ENCODE measurements around the gene RAB9A. TPM values are rescaled to one million over a fixed set of nuclear protein-coding genes. Genes with fewer than 3 reads are reported as not detected.
A peak's percentile ranks its signal among the peaks of the same experiment; 100 is the strongest.

The RAB9A gene
- total and polyA plus RNA-seq, 4 donors, result 21.2 to 38.4 (median 22.8) TPM

- H3K9me3 ChIP-seq (ENCODE audit: control insufficient read depth in 4 of 4, insufficient read depth in 3 of 4, low read length in 3 of 4), result no peaks in the 10 kb centered on the region
- 66 to 78% methylated on average over 6 of the region's 6 CpGs for WGBS, 2 donors
- no peak overlapping the region for H3K27ac ChIP-seq (ENCODE audit: low read depth in 1 of 2, low read length in 1 of 2)
- H3K4me3 ChIP-seq, result no peak overlapping the region
- DNase-seq (no peak), ATAC-seq (ENCODE audit: insufficient read depth, low FRiP score) (no peak)
- H3K9ac ChIP-seq (ENCODE audit: insufficient read depth in 1 of 2, low read length in 2 of 2), result no peak overlapping the region
- peaks cover 0 to 5% (median 0%) of the 10 kb centered on the region in 5 donors for H3K4me1 ChIP-seq (ENCODE audit: control insufficient read depth in 5 of 5, insufficient read depth in 5 of 5, low read length in 5 of 5)
- H3K27me3 ChIP-seq (ENCODE audit: control insufficient read depth in 3 of 3, insufficient read depth in 3 of 3, low read length in 2 of 3), result peaks cover 0 to 41% (median 40%) of the 10 kb centered on the region in 3 donors
- no peak for TF ChIP-seq CTCF (IDR thresholded peaks at IDR 0.05; ENCODE audit: control extremely low read depth, extremely low read depth)
- H3K36me3 ChIP-seq (ENCODE audit: control insufficient read depth in 4 of 4, insufficient read depth in 4 of 4, low read length in 4 of 4), result peaks cover 0 to 5% (median 1%) of the 10 kb centered on the region in 4 donors
Observed at GRCh38 chrX:13662355-13662791, 26.6 kb upstream of the RAB9A start.

- ATAC-seq (ENCODE audit: insufficient read depth, low FRiP score), result no peak
- no peak for TF ChIP-seq CTCF (IDR thresholded peaks at IDR 0.05; ENCODE audit: control extremely low read depth, extremely low read depth)
- WGBS, 2 donors, result 75 to 76% methylated on average over 3 of the region's 3 CpGs
- H3K4me3 ChIP-seq, result no peak overlapping the region
- H3K9ac ChIP-seq (ENCODE audit: insufficient read depth in 1 of 2, low read length in 2 of 2), result no peak overlapping the region
- H3K9me3 ChIP-seq (ENCODE audit: control insufficient read depth in 4 of 4, insufficient read depth in 3 of 4, low read length in 3 of 4), result no peaks in the 10 kb centered on the region
- peak overlapping the region in 1 of 2 donors; percentile 53 for H3K27ac ChIP-seq (ENCODE audit: low read depth in 1 of 2, low read length in 1 of 2)
- H3K4me1 ChIP-seq (ENCODE audit: control insufficient read depth in 5 of 5, insufficient read depth in 5 of 5, low read length in 5 of 5), result peaks cover 0 to 5% (median 0%) of the 10 kb centered on the region in 5 donors
- peaks cover 0 to 5% (median 1%) of the 10 kb centered on the region in 4 donors for H3K36me3 ChIP-seq (ENCODE audit: control insufficient read depth in 4 of 4, insufficient read depth in 4 of 4, low read length in 4 of 4)
- peaks cover 2 to 45% (median 39%) of the 10 kb centered on the region in 3 donors for H3K27me3 ChIP-seq (ENCODE audit: control insufficient read depth in 3 of 3, insufficient read depth in 3 of 3, low read length in 2 of 3)
- DNase-seq, result no peak
Observed at GRCh38 chrX:13664020-13664419, 24.9 kb upstream of the RAB9A start.

GRCh38 chrX:13666836-13667235 lies 22.1 kb upstream of the RAB9A start:
- no peak for TF ChIP-seq CTCF (IDR thresholded peaks at IDR 0.05; ENCODE audit: control extremely low read depth, extremely low read depth)
- H3K4me3 ChIP-seq, result no peak overlapping the region
- peaks cover 0 to 5% (median 0%) of the 10 kb centered on the region in 5 donors for H3K4me1 ChIP-seq (ENCODE audit: control insufficient read depth in 5 of 5, insufficient read depth in 5 of 5, low read length in 5 of 5)
- DNase-seq, result peak in 1 of 3 donors; percentile 14
- no peaks in the 10 kb centered on the region for H3K9me3 ChIP-seq (ENCODE audit: control insufficient read depth in 4 of 4, insufficient read depth in 3 of 4, low read length in 3 of 4)
- peaks cover 2 to 36% (median 27%) of the 10 kb centered on the region in 3 donors for H3K27me3 ChIP-seq (ENCODE audit: control insufficient read depth in 3 of 3, insufficient read depth in 3 of 3, low read length in 2 of 3)
- H3K36me3 ChIP-seq (ENCODE audit: control insufficient read depth in 4 of 4, insufficient read depth in 4 of 4, low read length in 4 of 4), result peaks cover 0 to 5% (median 1%) of the 10 kb centered on the region in 4 donors
- no peak overlapping the region for H3K27ac ChIP-seq (ENCODE audit: low read depth in 1 of 2, low read length in 1 of 2)
- ATAC-seq (ENCODE audit: insufficient read depth, low FRiP score), result no peak
- 69 to 72% methylated on average over 3 of the region's 3 CpGs for WGBS, 2 donors
- no peak overlapping the region for H3K9ac ChIP-seq (ENCODE audit: insufficient read depth in 1 of 2, low read length in 2 of 2)

- H3K4me3 ChIP-seq, result no peak overlapping the region
- peaks cover 0 to 6% (median 3%) of the 10 kb centered on the region in 4 donors for H3K36me3 ChIP-seq (ENCODE audit: control insufficient read depth in 4 of 4, insufficient read depth in 4 of 4, low read length in 4 of 4)
- H3K9me3 ChIP-seq (ENCODE audit: control insufficient read depth in 4 of 4, insufficient read depth in 3 of 4, low read length in 3 of 4), result peaks cover 0 to under 1% (median 0%) of the 10 kb centered on the region in 4 donors
- H3K27me3 ChIP-seq (ENCODE audit: control insufficient read depth in 3 of 3, insufficient read depth in 3 of 3, low read length in 2 of 3), result peaks cover 2 to 38% (median 28%) of the 10 kb centered on the region in 3 donors
- TF ChIP-seq CTCF (IDR thresholded peaks at IDR 0.05; ENCODE audit: control extremely low read depth, extremely low read depth), result no peak
- peaks cover 0 to 5% (median 0%) of the 10 kb centered on the region in 5 donors for H3K4me1 ChIP-seq (ENCODE audit: control insufficient read depth in 5 of 5, insufficient read depth in 5 of 5, low read length in 5 of 5)
- no peak for DNase-seq
- H3K27ac ChIP-seq (ENCODE audit: low read depth in 1 of 2, low read length in 1 of 2), result no peak overlapping the region
- ATAC-seq (ENCODE audit: insufficient read depth, low FRiP score), result no peak
- no peak overlapping the region for H3K9ac ChIP-seq (ENCODE audit: insufficient read depth in 1 of 2, low read length in 2 of 2)
Observed at GRCh38 chrX:13667919-13668318, 21.0 kb upstream of the RAB9A start.
